Activated T-cell treated with anti-CD3 and anti-CD28 coated beads, Interleukin-2, amount 50 U/mL, for 4 hours (primary cell): ENCODE data around the gene HBD. TPM values are rescaled to one million over a fixed set of nuclear protein-coding genes. Genes with fewer than 3 reads are reported as not detected.
A peak's percentile ranks its signal among the peaks of the same experiment; 100 is the strongest.

ENCODE experiments used
- ATAC-seq, 2 donors: fragments of 200-7000 bp; cut with Tn5 transposase; one replicate each; pipeline ENCODE4 v1.10.0; 2021
- DNase-seq: peaks from one replicate; pipeline ENCODE4 v3.0.0-alpha.2; 2020
- H3K27me3 Mint-ChIP-seq: one replicate; pipeline ENCODE4 v1.8.0; 2021; ENCODE audit warnings: low read depth, mixed read lengths
- H3K36me3 Mint-ChIP-seq: one replicate; pipeline ENCODE4 v1.8.0; 2022; ENCODE audit warnings: mixed read lengths; ENCODE audit not compliant: insufficient read depth
- H3K4me1 Mint-ChIP-seq: one replicate; pipeline ENCODE4 v1.8.0; 2021; ENCODE audit warnings: low read depth, mixed read lengths
- H3K4me3 Mint-ChIP-seq: one replicate; pipeline ENCODE4 v1.8.0; 2021; ENCODE audit warnings: mild to moderate bottlenecking, moderate library complexity, mixed read lengths
- H3K9me3 Mint-ChIP-seq: one replicate; pipeline ENCODE4 v1.8.0; 2021; ENCODE audit warnings: mixed read lengths
- total RNA-seq, 3 donors: library from RNA; stranded (reverse); gene quantifications; one replicate each; pipeline ENCODE4 v1.2.1, GENCODE V29; 2021

HBD gene
- under 1 TPM in 2 of 3 donors, not detected in 1; 0.46 to 0.51 TPM for total RNA-seq

- H3K36me3 Mint-ChIP-seq = no peaks in the 10 kb centered on the region
- H3K4me3 Mint-ChIP-seq = no peak within 1 kb of the TSS
- ATAC-seq (no peak), DNase-seq (no peak)
- no peaks in the 10 kb centered on the region for H3K4me1 Mint-ChIP-seq
- H3K9me3 Mint-ChIP-seq = no peaks in the 10 kb centered on the region
- H3K27me3 Mint-ChIP-seq = peaks cover 2% of the 10 kb centered on the region
Observed at GRCh38 chr11:5234381-5234834, at the start of gene HBD. Gene HBD (minus strand): TSS chr11:5234483. CDS start chr11:5234433, 50 bp downstream.

- no peaks in the 10 kb centered on the region for H3K36me3 Mint-ChIP-seq
- no peaks in the 10 kb centered on the region for H3K27me3 Mint-ChIP-seq
- no peaks in the 10 kb centered on the region for H3K4me1 Mint-ChIP-seq
- no peak for DNase-seq
- H3K9me3 Mint-ChIP-seq = no peaks in the 10 kb centered on the region
- no peak overlapping the region for H3K4me3 Mint-ChIP-seq
- no peak for ATAC-seq
Observed at GRCh38 chr11:5283882-5284281, 49.6 kb upstream of the HBD start.

GRCh38 chr11:5283086-5283485, 48.8 kb upstream of the HBD start:
- ATAC-seq = no peak
- Mint-ChIP-seq H3K36me3 (no peaks in the 10 kb centered on the region), H3K4me3 (no peak overlapping the region)

GRCh38 chr11:5282628-5283027, 48.3 kb upstream of the HBD start:
- DNase-seq (no peak), ATAC-seq (no peak)
- Mint-ChIP-seq H3K9me3 (no peaks in the 10 kb centered on the region), H3K4me3 (no peak overlapping the region), H3K27me3 (no peaks in the 10 kb centered on the region), H3K4me1 (no peaks in the 10 kb centered on the region), H3K36me3 (no peaks in the 10 kb centered on the region)

More at GRCh38 chr11:5283086-5283485, 48.8 kb upstream of the HBD start:
- Mint-ChIP-seq H3K9me3 (no peaks in the 10 kb centered on the region), H3K4me1 (no peaks in the 10 kb centered on the region), H3K27me3 (no peaks in the 10 kb centered on the region)
- no peak for DNase-seq

DNA sequence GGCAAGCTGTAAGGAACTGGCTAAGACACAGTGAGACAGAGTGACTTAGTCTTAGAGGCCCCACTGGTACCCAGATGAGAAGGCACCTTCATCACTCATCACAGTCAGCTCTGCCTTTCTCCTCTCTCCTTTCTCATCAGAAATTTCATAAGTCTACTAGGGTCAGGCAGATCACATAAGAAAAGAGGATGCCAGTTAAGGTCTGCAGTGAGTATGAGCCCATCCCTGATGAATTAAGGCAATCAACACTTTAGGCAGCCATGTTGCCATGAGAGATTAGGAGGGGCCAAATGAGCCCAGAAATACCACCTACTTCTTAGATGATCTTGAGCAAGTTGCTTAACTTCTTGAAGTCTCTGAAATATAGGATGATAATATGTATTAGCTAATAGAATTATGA, 47.3 kb upstream of the HBD start:
- DNase-seq (no peak), ATAC-seq (no peak)
- H3K27me3 Mint-ChIP-seq = no peaks in the 10 kb centered on the region
- H3K4me1 Mint-ChIP-seq = no peaks in the 10 kb centered on the region
- no peak overlapping the region for H3K4me3 Mint-ChIP-seq
- no peaks in the 10 kb centered on the region for H3K36me3 Mint-ChIP-seq
- H3K9me3 Mint-ChIP-seq = no peaks in the 10 kb centered on the region

DNA sequence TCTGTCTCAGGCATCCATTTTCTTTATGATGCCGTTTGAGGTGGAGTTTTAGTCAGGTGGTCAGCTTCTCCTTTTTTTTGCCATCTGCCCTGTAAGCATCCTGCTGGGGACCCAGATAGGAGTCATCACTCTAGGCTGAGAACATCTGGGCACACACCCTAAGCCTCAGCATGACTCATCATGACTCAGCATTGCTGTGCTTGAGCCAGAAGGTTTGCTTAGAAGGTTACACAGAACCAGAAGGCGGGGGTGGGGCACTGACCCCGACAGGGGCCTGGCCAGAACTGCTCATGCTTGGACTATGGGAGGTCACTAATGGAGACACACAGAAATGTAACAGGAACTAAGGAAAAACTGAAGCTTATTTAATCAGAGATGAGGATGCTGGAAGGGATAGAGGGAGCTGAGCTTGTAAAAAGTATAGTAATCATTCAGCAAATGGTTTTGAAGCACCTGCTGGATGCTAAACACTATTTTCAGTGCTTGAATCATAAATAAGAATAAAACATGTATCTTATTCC, 46.4 kb upstream of the HBD start:
- Mint-ChIP-seq H3K4me3 (no peak overlapping the region), H3K36me3 (no peaks in the 10 kb centered on the region), H3K9me3 (no peaks in the 10 kb centered on the region), H3K4me1 (no peaks in the 10 kb centered on the region), H3K27me3 (no peaks in the 10 kb centered on the region)
- ATAC-seq (peak; percentile 51 to 54), DNase-seq (no peak)

DNA sequence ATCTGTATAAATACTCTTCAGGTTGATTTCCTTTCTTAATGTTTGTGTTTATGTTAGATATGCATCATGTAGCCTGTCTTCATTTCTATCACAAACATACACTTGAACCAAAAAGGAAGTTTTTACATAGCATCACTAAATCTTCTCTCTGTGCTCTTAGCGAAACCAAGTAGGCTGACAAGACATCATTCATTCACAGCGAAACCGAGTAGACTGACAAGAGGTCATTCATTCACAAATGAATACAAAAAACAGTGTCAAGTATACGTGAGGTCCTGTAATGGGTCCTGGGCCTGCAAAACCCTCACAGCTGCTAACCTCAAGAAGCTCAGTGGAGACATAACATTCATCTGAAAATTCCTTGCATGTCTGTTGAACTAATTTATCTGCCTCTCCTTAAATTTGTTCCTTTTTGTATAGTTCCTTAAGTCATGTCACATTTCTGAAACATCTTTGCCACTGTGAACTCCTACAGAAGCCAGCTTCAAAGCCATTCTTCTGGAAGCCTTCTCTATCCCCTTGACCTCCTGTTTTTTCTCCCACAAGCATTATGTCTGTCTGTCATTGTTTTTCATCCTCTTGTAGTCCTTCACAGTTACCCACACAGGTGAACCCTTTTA, 45.3 kb upstream of the HBD start:
- Mint-ChIP-seq H3K4me3 (no peak overlapping the region), H3K4me1 (no peaks in the 10 kb centered on the region), H3K9me3 (no peaks in the 10 kb centered on the region), H3K36me3 (no peaks in the 10 kb centered on the region), H3K27me3 (no peaks in the 10 kb centered on the region)
- ATAC-seq (no peak), DNase-seq (no peak)

DNA sequence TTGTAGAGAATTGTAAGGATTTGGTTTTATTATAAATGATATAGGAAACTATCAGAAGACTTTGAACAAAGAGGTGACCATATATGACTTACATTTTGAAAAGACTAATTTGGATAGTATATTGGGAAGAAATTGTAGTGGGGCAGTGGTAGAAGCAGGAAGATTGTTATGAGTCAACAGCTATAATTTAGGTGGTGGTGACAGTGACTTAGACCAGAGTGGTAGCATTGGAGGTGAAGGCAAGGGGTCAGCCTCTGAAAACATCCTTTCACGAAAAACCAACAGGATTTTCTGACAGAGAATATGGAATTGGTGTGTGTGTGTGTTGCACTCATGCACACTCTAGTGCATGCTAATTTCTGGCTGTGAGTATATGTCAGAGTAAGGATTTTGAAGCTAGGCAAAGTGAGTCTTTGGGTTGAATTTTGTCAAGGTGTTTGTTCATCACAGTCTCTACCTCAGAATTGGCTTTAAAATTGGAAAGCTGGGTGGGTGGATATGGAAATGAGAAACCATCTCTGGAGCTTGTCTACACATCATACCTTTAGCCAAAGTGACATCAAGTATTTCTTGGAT, 43.6 kb upstream of the HBD start:
- Mint-ChIP-seq H3K27me3 (no peaks in the 10 kb centered on the region), H3K9me3 (no peaks in the 10 kb centered on the region), H3K4me3 (no peak overlapping the region), H3K4me1 (no peaks in the 10 kb centered on the region), H3K36me3 (no peaks in the 10 kb centered on the region)
- DNase-seq (no peak), ATAC-seq (no peak)

DNA sequence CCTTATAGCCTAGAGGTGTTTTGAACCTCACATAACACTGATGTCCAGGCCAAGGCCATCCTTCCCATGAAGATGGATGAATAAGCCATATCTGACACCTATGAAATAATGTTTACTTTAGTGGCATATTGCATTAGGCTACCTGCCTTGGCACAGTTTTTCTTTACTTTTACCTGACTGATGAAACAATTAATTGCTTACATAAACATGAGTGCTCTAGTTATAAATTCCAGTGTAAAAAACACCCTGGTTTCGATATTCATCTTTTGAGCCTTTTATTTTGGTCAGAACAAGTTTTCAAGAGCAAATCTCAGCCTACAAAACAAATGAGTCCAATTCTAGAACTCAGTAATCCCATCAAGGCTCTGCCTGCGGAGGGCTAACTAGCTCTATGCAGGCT, 42.4 kb upstream of the HBD start:
- Mint-ChIP-seq H3K27me3 (no peaks in the 10 kb centered on the region), H3K9me3 (no peaks in the 10 kb centered on the region), H3K4me3 (no peak overlapping the region), H3K4me1 (no peaks in the 10 kb centered on the region), H3K36me3 (no peaks in the 10 kb centered on the region)
- ATAC-seq = no peak
- DNase-seq = no peak

- H3K4me1 Mint-ChIP-seq = no peaks in the 10 kb centered on the region
- no peak for ATAC-seq
Observed at GRCh38 chr11:5275369-5276110, 41.3 kb upstream of the HBD start.

GRCh38 chr11:5274395-5274794, 40.1 kb upstream of the HBD start:
- Mint-ChIP-seq H3K9me3 (no peaks in the 10 kb centered on the region), H3K27me3 (peaks cover 2% of the 10 kb centered on the region), H3K4me1 (no peaks in the 10 kb centered on the region), H3K36me3 (no peaks in the 10 kb centered on the region), H3K4me3 (no peak overlapping the region)
- ATAC-seq = no peak
- DNase-seq = no peak

More at GRCh38 chr11:5275369-5276110, 41.3 kb upstream of the HBD start:
- H3K9me3 Mint-ChIP-seq = no peaks in the 10 kb centered on the region
- H3K27me3 Mint-ChIP-seq = peaks cover 2% of the 10 kb centered on the region
- H3K36me3 Mint-ChIP-seq = no peaks in the 10 kb centered on the region
- H3K4me3 Mint-ChIP-seq = no peak overlapping the region
- DNase-seq = no peak

- Mint-ChIP-seq H3K9me3 (no peaks in the 10 kb centered on the region), H3K4me3 (no peak overlapping the region), H3K36me3 (no peaks in the 10 kb centered on the region), H3K27me3 (peaks cover 2% of the 10 kb centered on the region), H3K4me1 (no peaks in the 10 kb centered on the region)
- ATAC-seq (no peak), DNase-seq (no peak)
Observed at GRCh38 chr11:5272395-5273017, 38.2 kb upstream of the HBD start.

- Mint-ChIP-seq H3K27me3 (peaks cover 2% of the 10 kb centered on the region), H3K9me3 (peaks cover 3% of the 10 kb centered on the region), H3K4me1 (no peaks in the 10 kb centered on the region), H3K36me3 (no peaks in the 10 kb centered on the region), H3K4me3 (no peak within 1 kb of the TSS)
- no peak for ATAC-seq
- no peak for DNase-seq
Observed at GRCh38 chr11:5269715-5270147, 35.4 kb upstream of the HBD start, which contains the start of gene HBE1. Gene HBE1 (minus strand): TSS chr11:5269945. CDS start chr11:5269890, 55 bp downstream.

GRCh38 chr11:5267033-5267563, 32.8 kb upstream of the HBD start:
- Mint-ChIP-seq H3K9me3 (peaks cover 3% of the 10 kb centered on the region), H3K4me1 (no peaks in the 10 kb centered on the region), H3K36me3 (no peaks in the 10 kb centered on the region), H3K27me3 (peaks cover 2% of the 10 kb centered on the region), H3K4me3 (no peak overlapping the region)
- ATAC-seq (no peak), DNase-seq (no peak)
